Endothelial cell of umbilical vein (primary cell): Measurements from ENCODE around the gene LANCL2. TPM values are rescaled to one million over a fixed set of nuclear protein-coding genes. Genes with fewer than 3 reads are reported as not detected.

Experiments
- BruUV-seq: library from RNA; stranded (reverse); fragments of 400-500 nt; replicated peaks from 2 replicates; lab custom pipeline; 2021; lab: Mats Ljungman, UMichigan
- CTCF ChIA-PET: fragments of 300-600, 350-600 bp; sonication (Branson Sonifier 250); formaldehyde crosslinking; loops from one replicate; lab custom pipeline; 2021; ENCODE audit warnings: antibody characterized with exemption, inconsistent platforms; lab: Charles Lee
- POLR2A ChIA-PET: fragments of 300-600, 350-600 bp; sonication (Branson Sonifier 250); formaldehyde crosslinking; loops from one replicate; lab custom pipeline; 2021; ENCODE audit warnings: antibody characterized with exemption, inconsistent platforms; lab: Charles Lee
- DNase-seq: peaks from one replicate; pipeline ENCODE4 v3.0.0-alpha.2; 2011; ENCODE audit warnings: low read depth, low spot score
- FAIRE-seq: peaks from 2 replicates; lab custom pipeline; 2011; peaks lifted over from hg19 to GRCh38; lab: Jason Lieb, UNC
- H2AFZ ChIP-seq: 2 replicates; pipeline ENCODE4 v1.6.0; 2012; ENCODE audit warnings: low read depth, low read length, control low read depth, inconsistent platforms
- H3K27ac ChIP-seq: 2 replicates; pipeline ENCODE4 v1.5.1; 2011; ENCODE audit warnings: low read depth, mild to moderate bottlenecking, control low read depth, low read length, moderate library complexity; ENCODE audit not compliant: insufficient read depth
- H3K27me3 ChIP-seq, 2 experiments: 2 replicates each; pipeline versions ENCODE4 v1.6.0 to v1.6.1; 2011; ENCODE audit warnings: low read length in 2 of 2, mixed read lengths in 1 of 2; ENCODE audit not compliant: control insufficient read depth in 2 of 2, insufficient read depth in 2 of 2
- H3K36me3 ChIP-seq, 2 experiments: 2 replicates in 1 of 2; 3 replicates in 1 of 2; pipeline ENCODE4 v1.5.1; 2011; ENCODE audit warnings: low read length in 2 of 2, mild to moderate bottlenecking in 1 of 2, moderate library complexity in 1 of 2; ENCODE audit not compliant: control insufficient read depth in 2 of 2, insufficient read depth in 2 of 2; ENCODE audit errors: extremely low read depth in 1 of 2
- H3K4me1 ChIP-seq: 3 replicates; pipeline ENCODE4 v1.5.1; 2011; ENCODE audit warnings: mild to moderate bottlenecking, low read length; ENCODE audit not compliant: control insufficient read depth, insufficient read depth; ENCODE audit errors: extremely low read depth
- H3K4me2 ChIP-seq: 2 replicates; pipeline ENCODE4 v1.6.1; 2011; ENCODE audit warnings: low read length, control low read depth, mixed read lengths; ENCODE audit not compliant: insufficient read depth
- H3K4me3 ChIP-seq, 3 experiments: fragments of 200-600 bp in 1 of 3; sonication (generic), shearing (Covaris generic) in 1 of 3; replicated peaks in 1 of 3; 2 replicates each; pipeline ENCODE4 v1.5.1; 2011 to 2016; ENCODE audit warnings: control low read depth in 3 of 3, low read length in 3 of 3, mild to moderate bottlenecking in 2 of 3, inconsistent platforms in 1 of 3, low read depth in 1 of 3, moderate library complexity in 1 of 3; ENCODE audit not compliant: insufficient read depth in 1 of 3
- H3K79me2 ChIP-seq: 2 replicates; pipeline ENCODE4 v1.6.0; 2012; ENCODE audit warnings: low read length, inconsistent platforms; ENCODE audit not compliant: control insufficient read depth, insufficient read depth
- H3K9ac ChIP-seq: replicated peaks from 2 replicates; pipeline ENCODE3; 2011; ENCODE audit warnings: low read length, control low read depth; ENCODE audit not compliant: insufficient read depth; ENCODE audit errors: extremely low read depth
- H3K9me1 ChIP-seq: replicated peaks from 3 replicates; pipeline ENCODE4 v1.6.0; 2011; ENCODE audit warnings: mild to moderate bottlenecking, low read length; ENCODE audit not compliant: control insufficient read depth, insufficient read depth; ENCODE audit errors: extremely low read depth
- H3K9me3 ChIP-seq: replicated peaks from 2 replicates; pipeline ENCODE4 v1.5.1; 2012; ENCODE audit warnings: low read length, inconsistent platforms; ENCODE audit not compliant: control insufficient read depth, insufficient read depth
- H4K20me1 ChIP-seq: replicated peaks from 2 replicates; pipeline ENCODE3; 2011; ENCODE audit warnings: mild to moderate bottlenecking, low read length; ENCODE audit not compliant: control insufficient read depth, insufficient read depth; ENCODE audit errors: extremely low read depth
- CTCF ChIP-seq, 2 donors: IDR thresholded peaks; 1 replicate in 1 of 2; 2 replicates in 1 of 2; pipeline ENCODE4 v1.5.1; 2011; ENCODE audit warnings: low read length in 2 of 2, mild to moderate bottlenecking in 2 of 2, moderate library complexity in 2 of 2, control low read depth in 1 of 2, inconsistent platforms in 1 of 2, low read depth in 1 of 2; ENCODE audit not compliant: insufficient read depth in 1 of 2; ENCODE audit errors: extremely low read depth in 1 of 2
- EZH2 ChIP-seq: IDR thresholded peaks from 2 replicates; pipeline ENCODE4 v1.6.1; 2012; ENCODE audit warnings: borderline replicate concordance, low read depth, mild to moderate bottlenecking, moderate library complexity, low read length, inconsistent platforms; ENCODE audit not compliant: severe bottlenecking
- FOS ChIP-seq: IDR thresholded peaks from 2 replicates; pipeline ENCODE4 v1.6.1; 2011; ENCODE audit warnings: mild to moderate bottlenecking, low read length, moderate library complexity, borderline replicate concordance; ENCODE audit not compliant: insufficient read depth
- GATA2 ChIP-seq: IDR thresholded peaks from 2 replicates; pipeline ENCODE4 v1.7.0; 2011; ENCODE audit warnings: low read depth, mild to moderate bottlenecking, moderate library complexity, mixed read lengths, low read length; ENCODE audit not compliant: insufficient read length, insufficient read depth
- JUN ChIP-seq: IDR thresholded peaks from 2 replicates; pipeline ENCODE4 v1.6.1; 2011; ENCODE audit warnings: borderline replicate concordance, low read depth; ENCODE audit not compliant: insufficient read length, insufficient read depth
- MAX ChIP-seq: IDR thresholded peaks from 2 replicates; pipeline ENCODE4 v1.6.1; 2011; ENCODE audit not compliant: insufficient read depth, insufficient read length
- MYC ChIP-seq: IDR thresholded peaks from one replicate; pipeline ENCODE4 v1.6.1; 2011; ENCODE audit warnings: mild to moderate bottlenecking, low read depth, low read length
- POLR2A ChIP-seq: IDR thresholded peaks from 2 replicates; pipeline ENCODE4 v1.6.1; 2012; ENCODE audit warnings: low read depth, mild to moderate bottlenecking, control low read depth, low read length
- POLR2AphosphoS5 ChIP-seq: IDR thresholded peaks from 2 replicates; pipeline ENCODE4 v1.6.1; 2012; ENCODE audit warnings: low read depth, mild to moderate bottlenecking, control low read depth, low read length, moderate library complexity; ENCODE audit not compliant: insufficient read depth
- dilution Hi-C: fragments of 300-500 bp; cut with MboI; formaldehyde crosslinking; loops from one replicate; pipeline ENCODE4 v1.15.0; 2019; ENCODE audit warnings: low sequenced_read_pairs; ENCODE audit not compliant: extremely low pct_ligation_motif_present
- intact Hi-C: fragments of 100-400 bp; cut with micrococcal nuclease; formaldehyde crosslinking; loops from one replicate; pipeline ENCODE4 v1.10.0; 2022
- polyA plus RNA-seq, 4 experiments: library from polyadenylated mRNA; depleted of rRNA in 3 of 4; stranded (reverse) in 3 of 4; unstranded in 1 of 4; fragments of >200 nt; gene quantifications; 2 replicates each; pipeline versions ENCODE4 v1.2.1 to v1.2.3, GENCODE V29; 2011 to 2012; ENCODE audit warnings: missing spikeins in 1 of 4
- total RNA-seq: library from RNA; stranded (reverse); gene quantifications from 2 replicates; pipeline ENCODE4 v1.2.3, GENCODE V29; 2021

LANCL2 gene
- total and polyA plus RNA-seq, 2 donors (not counting 3 experiments of a cell fraction or from before 2014, with no cell fraction given) = 19.2 to 25.3 TPM

- DNase-seq = no peak
- Histone ChIP-seq H3K27me3 (no peaks in the 10 kb centered on the region), H4K20me1 (no peaks in the 10 kb centered on the region), H3K36me3 (no peaks in the 10 kb centered on the region), H3K9ac (no peak overlapping the region), H3K27ac (no peak overlapping the region), H3K4me2 (no peak overlapping the region), H3K4me1 (no peaks in the 10 kb centered on the region), H3K9me3 (no peaks in the 10 kb centered on the region), H2AFZ (no peak overlapping the region), H3K9me1 (no peaks in the 10 kb centered on the region), H3K4me3 (no peak overlapping the region), H3K79me2 (no peaks in the 10 kb centered on the region)
- FAIRE-seq = no peak
- no TSS peak for BruUV-seq
- ChIA-PET CTCF (interaction anchor here (0.9 to 5.5 kb wide), 6 partner anchors 10 to 144 kb away, joined by 3 to 165 read pairs (median 4); no protein-coding TSS in a partner anchor), POLR2A (no interaction called here)
- dilution Hi-C loops = no loop called here
- no peak for TF ChIP-seq JUN
- TF ChIP-seq MAX = no peak
- no peak for TF ChIP-seq POLR2A
- TF ChIP-seq GATA2 = no peak
- no peak for TF ChIP-seq FOS
- TF ChIP-seq EZH2 = no peak
- TF ChIP-seq POLR2AphosphoS5 = no peak
- TF ChIP-seq MYC = no peak
- TF ChIP-seq CTCF (IDR thresholded peaks at IDR 0.05; ENCODE audit: extremely low read depth in 1 of 2, insufficient read depth in 1 of 2, low read depth in 1 of 2, low read length in 2 of 2) = no peak
- intact Hi-C loops = no loop called here
Measured at GRCh38 chr7:55413442-55413841, 48.3 kb downstream of the LANCL2 start.
